Large intestine (tissue), 3 donors: ENCODE data around the gene SNRNP27. TPM values are rescaled to one million over a fixed set of nuclear protein-coding genes. Genes with fewer than 3 reads are reported as not detected.
"Not testable (repeated sequence)": the region's sequence is repeated elsewhere in the genome, so short reads cannot be mapped to it uniquely, and the experiment has no call there.

ENCODE experiments used
- DNase-seq, 2 donors: peaks; one replicate each; pipeline versions ENCODE4 v3.0.0 to v3.0.0-alpha.2; 2013
- H3K27ac ChIP-seq: one replicate; pipeline ENCODE4 v1.5.1; 2013; ENCODE audit warnings: low read length
- H3K27me3 ChIP-seq: 2 replicates; pipeline ENCODE4 v1.6.1; 2013; ENCODE audit warnings: low read length; ENCODE audit not compliant: control insufficient read depth, insufficient read depth
- H3K36me3 ChIP-seq: 2 replicates; pipeline ENCODE4 v1.6.1; 2013; ENCODE audit warnings: low read length; ENCODE audit not compliant: control insufficient read depth, insufficient read depth
- H3K4me1 ChIP-seq: one replicate; pipeline ENCODE4 v1.6.1; 2013; ENCODE audit warnings: low read length; ENCODE audit not compliant: control insufficient read depth, insufficient read depth
- H3K4me3 ChIP-seq: one replicate; pipeline ENCODE4 v1.5.1; 2013; ENCODE audit warnings: low read length
- H3K9me3 ChIP-seq: one replicate; pipeline ENCODE4 v1.6.1; 2013; ENCODE audit warnings: mild to moderate bottlenecking, low read depth, low read length, moderate library complexity; ENCODE audit not compliant: control insufficient read depth
- whole genome bisulfite sequencing: methylation state at CpG from one replicate; pipeline ENCODE4 v1.1.5; 2013; ENCODE audit warnings: low lambda C conversion rate; ENCODE audit not compliant: insufficient coverage; 5-methylcytosine and 5-hydroxymethylcytosine counted together
- polyA plus RNA-seq: library from polyadenylated mRNA; unstranded; fragments of 120-200 nt; gene quantifications from one replicate; pipeline ENCODE4 v1.2.1, GENCODE V29; 2013

The SNRNP27 gene
- polyA plus RNA-seq, 1 donor: 47.7 TPM

GRCh38 chr2:69945441-69945840 lies 51.7 kb downstream of the SNRNP27 start:
- H3K27ac ChIP-seq: no peak overlapping the region
- H3K27me3 ChIP-seq: peaks cover 8% of the 10 kb centered on the region
- WGBS: no CpG with 5 or more reads among the region's 8 CpGs
- no peaks in the 10 kb centered on the region for H3K9me3 ChIP-seq
- no peak overlapping the region for H3K4me3 ChIP-seq
- peaks cover 7% of the 10 kb centered on the region for H3K4me1 ChIP-seq
- peaks cover 28% of the 10 kb centered on the region for H3K36me3 ChIP-seq
- DNase-seq: no peak

GRCh38 chr2:69945941-69946340 lies 52.2 kb downstream of the SNRNP27 start:
- Histone ChIP-seq H3K27me3 (peaks cover 8% of the 10 kb centered on the region), H3K36me3 (peaks cover 23% of the 10 kb centered on the region), H3K9me3 (no peaks in the 10 kb centered on the region), H3K4me1 (peaks cover 6% of the 10 kb centered on the region), H3K4me3 (no peak overlapping the region), H3K27ac (no peak overlapping the region)
- no CpG with 5 or more reads among the region's 8 CpGs for WGBS
- no peak for DNase-seq

- no CpG with 5 or more reads among the region's 13 CpGs for WGBS
- H3K9me3 ChIP-seq: no peaks in the 10 kb centered on the region
- H3K36me3 ChIP-seq: peaks cover 18% of the 10 kb centered on the region
- no peak overlapping the region for H3K4me3 ChIP-seq
- no peak for DNase-seq
- H3K27ac ChIP-seq: no peak overlapping the region
- H3K4me1 ChIP-seq: peaks cover 6% of the 10 kb centered on the region
- H3K27me3 ChIP-seq: peaks cover 8% of the 10 kb centered on the region
These were observed 52.9 kb downstream of the SNRNP27 start for GRCh38 chr2:69946351-69947324.

GRCh38 chr2:69947325-69947931 lies 53.7 kb downstream of the SNRNP27 start:
- no peak for DNase-seq
- peaks cover 11% of the 10 kb centered on the region for H3K36me3 ChIP-seq
- H3K27ac ChIP-seq: no peak overlapping the region
- H3K27me3 ChIP-seq: peaks cover 8% of the 10 kb centered on the region
- H3K9me3 ChIP-seq: no peaks in the 10 kb centered on the region
- WGBS: 100% methylated on average over 2 of the region's 4 CpGs
- no peak overlapping the region for H3K4me3 ChIP-seq
- H3K4me1 ChIP-seq: peaks cover 6% of the 10 kb centered on the region

- Histone ChIP-seq H3K9me3 (no peaks in the 10 kb centered on the region), H3K27me3 (peaks cover 8% of the 10 kb centered on the region), H3K27ac (no peak overlapping the region), H3K4me3 (peak overlapping the region; percentile 25), H3K36me3 (peaks cover 4% of the 10 kb centered on the region), H3K4me1 (peaks cover 6% of the 10 kb centered on the region)
- 30% methylated on average over 2 of the region's 35 CpGs for WGBS
- DNase-seq: peak in 1 of 2 donors; percentile 29
These were observed 54.5 kb downstream of the SNRNP27 start for GRCh38 chr2:69948032-69948962.

- 71% methylated on average over 9 of the region's 21 CpGs for WGBS
- Histone ChIP-seq H3K4me3 (peak overlapping the region; percentile 25), H3K4me1 (peaks cover 6% of the 10 kb centered on the region), H3K27me3 (peaks cover 8% of the 10 kb centered on the region), H3K36me3 (no peaks in the 10 kb centered on the region), H3K27ac (no peak overlapping the region), H3K9me3 (no peaks in the 10 kb centered on the region)
- no peak for DNase-seq
These were observed 55.3 kb downstream of the SNRNP27 start for GRCh38 chr2:69948963-69949645.

- DNase-seq: no peak
- 80% methylated on average over 1 of the region's 5 CpGs for WGBS
- Histone ChIP-seq H3K36me3 (no peaks in the 10 kb centered on the region), H3K4me3 (no peak overlapping the region), H3K27ac (no peak overlapping the region), H3K9me3 (no peaks in the 10 kb centered on the region), H3K4me1 (peaks cover 6% of the 10 kb centered on the region), H3K27me3 (peaks cover 8% of the 10 kb centered on the region)
These were observed 56.5 kb downstream of the SNRNP27 start for GRCh38 chr2:69950241-69950640.

- not testable (repeated sequence) for H3K27me3 ChIP-seq, H3K4me1 ChIP-seq, H3K36me3 ChIP-seq, H3K9me3 ChIP-seq, H3K4me3 ChIP-seq, DNase-seq, H3K27ac ChIP-seq
- WGBS: 100% methylated on average over 1 of the region's 3 CpGs
These were observed 56.9 kb downstream of the SNRNP27 start for GRCh38 chr2:69950671-69951070.

- DNase-seq: no peak
- H3K36me3 ChIP-seq: no peaks in the 10 kb centered on the region
- H3K27me3 ChIP-seq: peaks cover 8% of the 10 kb centered on the region
- no peak overlapping the region for H3K27ac ChIP-seq
- WGBS: 100% methylated on average over 2 of the region's 6 CpGs
- no peak overlapping the region for H3K4me3 ChIP-seq
- peaks cover 6% of the 10 kb centered on the region for H3K4me1 ChIP-seq
- no peaks in the 10 kb centered on the region for H3K9me3 ChIP-seq
These were observed 58.8 kb downstream of the SNRNP27 start for GRCh38 chr2:69952336-69953115.
